Activated CD8-positive, alpha-beta memory T cell treated with anti-CD3 and anti-CD28 coated beads, Interleukin-2, amount 50 U/mL, for 1 hour (primary cell): ENCODE data around the gene CDRT15.
"Not testable (repeated sequence)": the region's sequence is repeated elsewhere in the genome, so short reads cannot be mapped to it uniquely, and the experiment has no call there.

Source experiments
- DNase-seq: peaks from one replicate; pipeline ENCODE4 v3.0.0-alpha.2; 2020; ENCODE audit errors: extremely low read depth

The CDRT15 gene

GRCh38 chr17:14236762-14237161 lies at the start of gene CDRT15:
Gene CDRT15, minus strand, starts transcription at chr17:14236862. Its CDS starts 29 bp downstream, at chr17:14236833.
- DNase-seq, result not testable (repeated sequence)

- no peak for DNase-seq
Measured at GRCh38 chr17:14282726-14283125, 46.1 kb upstream of the CDRT15 start.

GRCh38 chr17:14281530-14281929 lies 44.9 kb upstream of the CDRT15 start:
- no peak for DNase-seq

GRCh38 chr17:14276535-14277250 lies 40.0 kb upstream of the CDRT15 start:
- no peak for DNase-seq

GRCh38 chr17:14270508-14270907 lies 33.8 kb upstream of the CDRT15 start:
- DNase-seq, result no peak

GRCh38 chr17:14269473-14269872 lies 32.8 kb upstream of the CDRT15 start:
- no peak for DNase-seq

- no peak for DNase-seq
Measured at GRCh38 chr17:14268264-14268663, 31.6 kb upstream of the CDRT15 start.

- DNase-seq, result no peak
Measured at GRCh38 chr17:14261406-14261805, 24.7 kb upstream of the CDRT15 start.

GRCh38 chr17:14245629-14246028 lies 9.0 kb upstream of the CDRT15 start:
- DNase-seq, result no peak

GRCh38 chr17:14245002-14245401 lies 8.3 kb upstream of the CDRT15 start:
- no peak for DNase-seq

GRCh38 chr17:14239271-14239670 lies 2.6 kb upstream of the CDRT15 start:
- DNase-seq, result not testable (repeated sequence)

- not testable (repeated sequence) for DNase-seq
Measured at GRCh38 chr17:14236032-14236431, 630 bp downstream of the CDRT15 start.

GRCh38 chr17:14235047-14235446 lies 1.6 kb downstream of the CDRT15 start:
- not testable (repeated sequence) for DNase-seq

GRCh38 chr17:14231187-14231586 lies 5.5 kb downstream of the CDRT15 start:
- DNase-seq, result not testable (repeated sequence)

GRCh38 chr17:14228903-14229302 lies 7.8 kb downstream of the CDRT15 start:
- no peak for DNase-seq

GRCh38 chr17:14227052-14227451 lies 9.6 kb downstream of the CDRT15 start:
- DNase-seq, result no peak

- DNase-seq, result no peak
Measured at GRCh38 chr17:14225254-14225980, 11.2 kb downstream of the CDRT15 start.

- no peak for DNase-seq
Measured at GRCh38 chr17:14222611-14223010, 14.1 kb downstream of the CDRT15 start.

- DNase-seq, result no peak
Measured at GRCh38 chr17:14214271-14214670, 22.4 kb downstream of the CDRT15 start.

GRCh38 chr17:14212401-14212800 lies 24.3 kb downstream of the CDRT15 start:
- DNase-seq, result no peak

- no peak for DNase-seq
Measured at GRCh38 chr17:14211801-14212200, 24.9 kb downstream of the CDRT15 start.

- no peak for DNase-seq
Measured at GRCh38 chr17:14211246-14211645, 25.4 kb downstream of the CDRT15 start.

GRCh38 chr17:14209215-14209614 lies 27.4 kb downstream of the CDRT15 start:
- DNase-seq, result no peak
